ENCODE results near the gene IRS2.

The IRS2 gene

DNA sequence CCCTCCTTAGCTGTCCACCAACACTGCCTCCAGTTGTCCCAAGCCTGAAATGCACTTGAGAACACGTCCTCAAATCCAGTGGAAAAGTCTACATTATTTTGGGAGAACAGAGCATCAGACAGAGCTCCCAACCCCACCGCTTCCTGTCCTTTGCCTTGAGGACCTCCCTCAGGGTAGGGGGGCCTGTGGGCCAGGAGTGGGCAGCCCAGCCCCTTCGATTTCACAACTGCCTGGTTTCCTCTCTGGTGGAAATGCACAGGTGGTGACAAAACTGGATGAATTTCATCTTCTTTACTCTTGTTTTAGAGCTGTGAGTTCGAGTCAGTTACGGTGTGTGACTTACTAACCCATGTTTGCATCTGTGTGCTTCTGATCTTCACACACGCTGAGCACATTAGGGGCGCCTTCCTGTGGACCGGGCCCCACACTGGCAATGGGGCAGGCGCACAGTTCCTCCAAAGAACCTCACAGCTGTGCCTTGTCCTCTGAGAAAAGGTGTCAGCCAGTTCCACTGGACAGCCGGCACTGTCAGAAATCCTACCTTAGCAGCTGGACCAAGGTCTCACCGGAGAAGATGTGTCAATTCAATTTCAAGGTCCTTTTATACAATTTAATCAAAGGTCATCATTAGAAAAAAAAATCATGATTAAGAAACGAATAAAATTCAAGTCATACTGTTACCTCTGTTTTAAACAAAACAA is 80.2 kb downstream of the IRS2 start:
- H3K27me3 ChIP-seq (ENCODE audit: low read length): no peaks in the 10 kb centered on the region
- no peak overlapping the region for H3K27ac ChIP-seq (ENCODE audit: low read depth, low read length)
- H3K9me3 ChIP-seq (ENCODE audit: insufficient read depth, low read length): no peaks in the 10 kb centered on the region
- H3K9ac ChIP-seq (ENCODE audit: low read length): no peak overlapping the region
- H3K36me3 ChIP-seq (ENCODE audit: low read length): no peaks in the 10 kb centered on the region
- no peaks in the 10 kb centered on the region for H3F3A ChIP-seq (ENCODE audit: insufficient read depth)
- no peak overlapping the region for H2AFZ ChIP-seq (ENCODE audit: low read depth, low read length, severe bottlenecking)
- no peaks in the 10 kb centered on the region for H3K9me2 ChIP-seq (replicated peaks; ENCODE audit: insufficient read depth, low read length)
- H4K20me1 ChIP-seq (ENCODE audit: low read depth, low read length): no peaks in the 10 kb centered on the region
- TF ChIP-seq, protein P1, sequence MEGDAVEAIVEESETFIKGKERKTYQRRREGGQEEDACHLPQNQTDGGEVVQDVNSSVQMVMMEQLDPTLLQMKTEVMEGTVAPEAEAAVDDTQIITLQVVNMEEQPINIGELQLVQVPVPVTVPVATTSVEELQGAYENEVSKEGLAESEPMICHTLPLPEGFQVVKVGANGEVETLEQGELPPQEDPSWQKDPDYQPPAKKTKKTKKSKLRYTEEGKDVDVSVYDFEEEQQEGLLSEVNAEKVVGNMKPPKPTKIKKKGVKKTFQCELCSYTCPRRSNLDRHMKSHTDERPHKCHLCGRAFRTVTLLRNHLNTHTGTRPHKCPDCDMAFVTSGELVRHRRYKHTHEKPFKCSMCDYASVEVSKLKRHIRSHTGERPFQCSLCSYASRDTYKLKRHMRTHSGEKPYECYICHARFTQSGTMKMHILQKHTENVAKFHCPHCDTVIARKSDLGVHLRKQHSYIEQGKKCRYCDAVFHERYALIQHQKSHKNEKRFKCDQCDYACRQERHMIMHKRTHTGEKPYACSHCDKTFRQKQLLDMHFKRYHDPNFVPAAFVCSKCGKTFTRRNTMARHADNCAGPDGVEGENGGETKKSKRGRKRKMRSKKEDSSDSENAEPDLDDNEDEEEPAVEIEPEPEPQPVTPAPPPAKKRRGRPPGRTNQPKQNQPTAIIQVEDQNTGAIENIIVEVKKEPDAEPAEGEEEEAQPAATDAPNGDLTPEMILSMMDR (IDR thresholded peaks at IDR 0.05; ENCODE audit: insufficient read depth, low read length, poor library complexity, severe bottlenecking): no peak
- TF ChIP-seq EZH2phosphoT487 (conservative IDR thresholded peaks at IDR 0.05; ENCODE audit: low read length): no peak
- H3K79me2 ChIP-seq (ENCODE audit: insufficient read depth, low read length): no peaks in the 10 kb centered on the region
- no peak overlapping the region for H3K4me3 ChIP-seq (ENCODE audit: insufficient read depth, low read length, poor library complexity, severe bottlenecking)
- no peak overlapping the region for H3K4me2 ChIP-seq (ENCODE audit: low read depth, low read length, poor library complexity, severe bottlenecking)

DNA sequence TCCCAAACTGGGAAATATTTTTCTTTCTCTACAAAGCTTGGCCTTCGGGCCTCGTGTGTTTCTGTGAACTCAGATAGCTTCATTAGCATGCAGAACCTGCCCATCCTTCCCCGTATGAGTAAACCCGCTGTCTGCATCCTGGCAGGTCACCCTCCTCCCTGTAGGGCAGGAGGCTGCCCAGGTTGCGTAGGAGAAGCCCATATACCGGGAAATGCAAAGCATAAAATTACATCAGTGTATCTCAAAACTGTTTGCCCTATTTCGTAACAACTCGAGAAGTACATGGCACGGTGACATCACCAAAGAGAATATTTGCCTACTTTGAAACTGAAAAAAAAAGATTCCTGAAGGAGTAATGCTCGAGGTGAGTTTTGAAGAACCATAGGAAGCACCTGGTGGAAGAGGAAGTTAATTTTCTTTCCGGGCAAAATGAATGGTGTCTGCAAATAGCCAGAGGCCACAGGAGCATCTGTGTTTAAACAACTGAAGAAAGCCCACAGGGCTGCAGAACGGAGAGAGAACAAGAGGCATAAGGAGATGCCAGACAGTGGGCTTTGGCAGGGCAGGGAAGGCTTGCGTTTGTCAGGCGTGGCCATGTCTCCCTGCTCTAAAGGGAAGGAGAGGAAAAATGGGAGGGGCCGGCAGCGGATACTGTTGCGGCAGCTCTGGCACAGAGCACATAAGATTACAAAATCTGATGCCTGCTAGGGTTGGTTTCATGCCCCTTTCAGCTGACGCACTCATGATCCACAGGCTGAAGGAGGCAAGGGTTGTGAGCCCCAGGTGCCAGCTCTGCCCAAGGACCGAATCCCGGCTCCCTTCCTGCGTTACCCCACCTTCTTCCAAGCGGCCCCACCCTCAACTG is 81.4 kb downstream of the IRS2 start:
- H3K36me3 ChIP-seq (ENCODE audit: low read length): no peaks in the 10 kb centered on the region
- TF ChIP-seq, protein P1 (IDR thresholded peaks at IDR 0.05; ENCODE audit: insufficient read depth, low read length, poor library complexity, severe bottlenecking): no peak
- TF ChIP-seq EZH2phosphoT487 (conservative IDR thresholded peaks at IDR 0.05; ENCODE audit: low read length): no peak
- no peak overlapping the region for H3K4me3 ChIP-seq (ENCODE audit: insufficient read depth, low read length, poor library complexity, severe bottlenecking)
- H3K9me3 ChIP-seq (ENCODE audit: insufficient read depth, low read length): no peaks in the 10 kb centered on the region
- no peak overlapping the region for H2AFZ ChIP-seq (ENCODE audit: low read depth, low read length, severe bottlenecking)
- H3K4me2 ChIP-seq (ENCODE audit: low read depth, low read length, poor library complexity, severe bottlenecking): no peak overlapping the region
- no peak overlapping the region for H3K9ac ChIP-seq (ENCODE audit: low read length)
- no peaks in the 10 kb centered on the region for H3K9me2 ChIP-seq (replicated peaks; ENCODE audit: insufficient read depth, low read length)
- H4K20me1 ChIP-seq (ENCODE audit: low read depth, low read length): no peaks in the 10 kb centered on the region
- H3F3A ChIP-seq (ENCODE audit: insufficient read depth): no peaks in the 10 kb centered on the region
- H3K79me2 ChIP-seq (ENCODE audit: insufficient read depth, low read length): no peaks in the 10 kb centered on the region
- no peak overlapping the region for H3K27ac ChIP-seq (ENCODE audit: low read depth, low read length)
- no peaks in the 10 kb centered on the region for H3K27me3 ChIP-seq (ENCODE audit: low read length)

DNA sequence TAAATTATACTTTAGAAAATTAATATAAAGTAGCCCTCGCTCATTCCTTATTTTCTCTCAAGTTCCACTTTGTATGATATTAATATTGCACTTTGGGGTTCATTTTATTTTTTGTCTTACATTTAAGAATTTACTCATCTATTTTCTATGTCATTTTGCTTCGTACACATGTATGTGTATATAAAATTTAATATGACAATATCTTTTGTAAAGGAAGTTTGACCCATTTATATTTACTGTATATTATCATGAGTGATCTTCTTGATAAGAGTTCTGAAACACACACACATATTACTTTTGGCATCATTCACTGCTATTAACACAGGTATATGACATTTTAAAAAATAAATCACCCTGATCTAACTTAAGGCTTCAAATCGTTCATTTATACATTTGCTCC is 83.1 kb downstream of the IRS2 start:
- no peaks in the 10 kb centered on the region for H3K9me2 ChIP-seq (replicated peaks; ENCODE audit: insufficient read depth, low read length)
- TF ChIP-seq EZH2phosphoT487 (conservative IDR thresholded peaks at IDR 0.05; ENCODE audit: low read length): no peak
- TF ChIP-seq, protein P1 (IDR thresholded peaks at IDR 0.05; ENCODE audit: insufficient read depth, low read length, poor library complexity, severe bottlenecking): no peak
- H4K20me1 ChIP-seq (ENCODE audit: low read depth, low read length): no peaks in the 10 kb centered on the region
- H3K27me3 ChIP-seq (ENCODE audit: low read length): no peaks in the 10 kb centered on the region
- no peak overlapping the region for H3K27ac ChIP-seq (ENCODE audit: low read depth, low read length)
- H3K36me3 ChIP-seq (ENCODE audit: low read length): no peaks in the 10 kb centered on the region
- H3K4me3 ChIP-seq (ENCODE audit: insufficient read depth, low read length, poor library complexity, severe bottlenecking): no peak overlapping the region
- H3K9ac ChIP-seq (ENCODE audit: low read length): no peak overlapping the region
- H3F3A ChIP-seq (ENCODE audit: insufficient read depth): no peaks in the 10 kb centered on the region
- no peak overlapping the region for H3K4me2 ChIP-seq (ENCODE audit: low read depth, low read length, poor library complexity, severe bottlenecking)
- no peaks in the 10 kb centered on the region for H3K79me2 ChIP-seq (ENCODE audit: insufficient read depth, low read length)
- no peaks in the 10 kb centered on the region for H3K9me3 ChIP-seq (ENCODE audit: insufficient read depth, low read length)
- H2AFZ ChIP-seq (ENCODE audit: low read depth, low read length, severe bottlenecking): no peak overlapping the region
